HepG2 (cell line): ENCODE measurements around the gene TOP2A. TPM values are rescaled to one million over a fixed set of nuclear protein-coding genes. Genes with fewer than 3 reads are reported as not detected.
A peak's percentile ranks its signal among the peaks of the same experiment; 100 is the strongest.

Experiments
- ATAC-seq: fragments of 200-7000 bp; cut with Tn5 transposase; 3 replicates; pipeline ENCODE4 v1.9.1; 2020; ENCODE audit warnings: mild to moderate bottlenecking, moderate library complexity
- BruUV-seq: library from RNA; stranded (reverse); fragments of 400-500 nt; replicated peaks from 2 replicates; lab custom pipeline; 2021; lab: Mats Ljungman, UMichigan
- CTCF ChIA-PET: fragments of 300-600 bp; formaldehyde crosslinking; extraction: SDS; loops from one replicate; lab custom pipeline; 2021; ENCODE audit warnings: low total read pairs, inconsistent platforms, low intra/inter-chr PET ratio; lab: Yijun Ruan, JAX
- POLR2A ChIA-PET: fragments of 350-600 bp; sonication (Branson Sonifier 250); formaldehyde crosslinking; loops from one replicate; lab custom pipeline; 2020; ENCODE audit warnings: antibody characterized with exemption, inconsistent platforms; lab: Yijun Ruan, JAX
- DNase-seq: peaks from one replicate; pipeline ENCODE4 v3.0.0-alpha.2; 2015; ENCODE audit warnings: low spot score
- FAIRE-seq: peaks from 3 replicates; lab custom pipeline; 2011; peaks lifted over from hg19 to GRCh38; lab: Jason Lieb, UNC
- H2AFZ ChIP-seq: one replicate; pipeline ENCODE4 v1.6.1; 2011; ENCODE audit warnings: low read length, inconsistent platforms
- H3K27ac ChIP-seq: fragments of 300-600 bp; 3 replicates; pipeline ENCODE4 v1.8.0; 2011; ENCODE audit warnings: mixed run types, mild to moderate bottlenecking, mixed read lengths, low read length, inconsistent platforms; ENCODE audit not compliant: insufficient read depth; ENCODE audit errors: extremely low read length
- H3K27me3 ChIP-seq, 2 experiments: fragments of 200-600 bp in 1 of 2; 2 replicates in 1 of 2; 3 replicates in 1 of 2; pipeline versions ENCODE4 v1.6.0 to v1.8.0; 2011; ENCODE audit warnings: low read length in 2 of 2, mild to moderate bottlenecking in 2 of 2, moderate library complexity in 2 of 2, inconsistent platforms in 1 of 2; ENCODE audit not compliant: insufficient read depth in 2 of 2, control insufficient read depth in 1 of 2
- H3K36me3 ChIP-seq, 2 experiments: fragments of 200-600 bp in 1 of 2; replicated peaks in 1 of 2; 2 replicates in 1 of 2; 3 replicates in 1 of 2; pipeline versions ENCODE4 v1.5.1 to v1.8.0; 2011; ENCODE audit warnings: low read length in 2 of 2, inconsistent platforms in 1 of 2; ENCODE audit not compliant: insufficient read depth in 2 of 2, control insufficient read depth in 1 of 2
- H3K4me1 ChIP-seq: 2 replicates; pipeline ENCODE4 v1.5.1; 2012; ENCODE audit warnings: low read length, inconsistent platforms; ENCODE audit not compliant: insufficient read depth
- H3K4me2 ChIP-seq: 2 replicates; pipeline ENCODE4 v1.6.0; 2011; ENCODE audit warnings: low read depth, low read length, inconsistent platforms
- H3K4me3 ChIP-seq, 3 experiments: fragments of 200-600 bp in 1 of 3; sonication (generic), shearing (Covaris generic) in 1 of 3; replicated peaks in 1 of 3; 2 replicates each; pipeline ENCODE4 v1.5.1; 2011 to 2016; ENCODE audit warnings: low read length in 3 of 3, inconsistent platforms in 2 of 3, low read depth in 2 of 3, mild to moderate bottlenecking in 2 of 3, control low read depth in 1 of 3, mixed read lengths in 1 of 3; ENCODE audit not compliant: insufficient read depth in 1 of 3
- H3K79me2 ChIP-seq: one replicate; pipeline ENCODE4 v1.6.1; 2011; ENCODE audit warnings: low read length, inconsistent platforms; ENCODE audit not compliant: insufficient read depth
- H3K9ac ChIP-seq: 2 replicates; pipeline ENCODE4 v1.6.0; 2011; ENCODE audit warnings: mild to moderate bottlenecking, low read depth, low read length, inconsistent platforms; ENCODE audit not compliant: insufficient read depth
- H3K9me3 ChIP-seq: 2 replicates; pipeline ENCODE4 v1.5.1; 2012; ENCODE audit warnings: mild to moderate bottlenecking, low read length
- H4K20me1 ChIP-seq: 2 replicates; pipeline ENCODE4 v1.6.0; 2011; ENCODE audit warnings: inconsistent platforms, mild to moderate bottlenecking, low read length, moderate library complexity; ENCODE audit not compliant: insufficient read depth
- FOXK1 ChIP-seq: sonication (generic); formaldehyde crosslinking; IDR thresholded peaks from 2 replicates; pipeline ENCODE4 v1.4.0; 2020; ENCODE audit warnings: low read depth, missing genetic modification reagents, borderline replicate concordance
- HMG20B ChIP-seq: conservative IDR thresholded peaks from 2 replicates; pipeline ENCODE4 v1.6.1; 2016; ENCODE audit warnings: missing genetic modification reagents, missing compliant biosample characterization
- NFATC3 ChIP-seq: sonication (generic); formaldehyde crosslinking; IDR thresholded peaks from 2 replicates; pipeline ENCODE4 v1.5.1; 2020; ENCODE audit warnings: mild to moderate bottlenecking, missing genetic modification reagents
- NKX3-1 ChIP-seq: sonication (generic); formaldehyde crosslinking; IDR thresholded peaks from 2 replicates; pipeline ENCODE4 v1.5.0; 2020; ENCODE audit warnings: missing genetic modification reagents
- RBM22 ChIP-seq: fragments of 200-400 bp; formaldehyde crosslinking; optimal IDR thresholded peaks from 2 replicates; pipeline ENCODE3; 2017; ENCODE audit warnings: mild to moderate bottlenecking, low read length, moderate library complexity
- SAFB2 ChIP-seq: sonication (generic); formaldehyde crosslinking; IDR thresholded peaks from 2 replicates; pipeline ENCODE4 v1.5.1; 2020; ENCODE audit warnings: missing genetic modification reagents, low read depth, mild to moderate bottlenecking, borderline replicate concordance
- SALL2 ChIP-seq: sonication (generic); formaldehyde crosslinking; IDR thresholded peaks from 2 replicates; pipeline ENCODE4 v1.8.1; 2023; ENCODE audit warnings: mild to moderate bottlenecking, missing genetic modification reagents, inconsistent platforms
- ZNF34 ChIP-seq: sonication (generic); formaldehyde crosslinking; IDR thresholded peaks from 2 replicates; pipeline ENCODE4 v1.4.0; 2020; ENCODE audit warnings: mild to moderate bottlenecking, missing genetic modification reagents, borderline replicate concordance
- ZNF564 ChIP-seq: sonication (generic); formaldehyde crosslinking; IDR thresholded peaks from 2 replicates; pipeline ENCODE4 v1.8.1; 2023; ENCODE audit warnings: mild to moderate bottlenecking, missing genetic modification reagents
- ZSCAN12 ChIP-seq: sonication (generic); formaldehyde crosslinking; IDR thresholded peaks from 2 replicates; pipeline ENCODE4 v1.9.0; 2021; ENCODE audit warnings: mild to moderate bottlenecking, missing genetic modification reagents
- WGBS: methylation state at CpG from one replicate; pipeline ENCODE4 v1.1.6; 2017; ENCODE audit warnings: low lambda C conversion rate; 5-methylcytosine and 5-hydroxymethylcytosine counted together
- in situ Hi-C: cut with HindIII; loops from 2 replicates; pipeline ENCODE4 v1.10.0; 2017; ENCODE audit warnings: low pct_unique_long_range_greater_than_20kb; ENCODE audit not compliant: extremely low pct_ligation_motif_present
- intact Hi-C: fragments of 100-400 bp; cut with micrococcal nuclease; formaldehyde crosslinking; loops from one replicate; pipeline ENCODE4 v1.10.0; 2022; ENCODE audit not compliant: unreplicated experiment
- polyA plus RNA-seq, 8 experiments: library from polyadenylated mRNA; depleted of rRNA in 3 of 8; stranded (reverse) in 7 of 8; unstranded in 1 of 8; fragments of >200 nt; fragmentation: Illumina TruSeq in 4 of 8; extraction: Trizol in 4 of 8; gene quantifications; 2 replicates each; pipeline versions ENCODE4 v1.2.1 to v1.2.3, GENCODE V29; 2011 to 2016; ENCODE audit warnings: low read depth in 4 of 8, missing spikeins in 1 of 8, mixed read lengths in 1 of 8; ENCODE audit not compliant: insufficient read depth in 1 of 8
- total RNA-seq, 5 experiments: library from RNA; depleted of rRNA; stranded (reverse); fragments of >200 nt; fragmentation: Illumina TruSeq; extraction: Trizol; gene quantifications; 2 replicates each; pipeline ENCODE4 v1.2.3, GENCODE V29; 2016; ENCODE audit warnings: low read depth in 1 of 5
- TF ChIP-seq, protein P1 (sequence below): sonication (generic); formaldehyde crosslinking; IDR thresholded peaks from 2 replicates; pipeline ENCODE4 v1.4.0; 2020; ENCODE audit warnings: mild to moderate bottlenecking, missing genetic modification reagents
- TF ChIP-seq, protein P2 (sequence below): sonication (generic); formaldehyde crosslinking; conservative IDR thresholded peaks from 2 replicates; pipeline ENCODE4 v1.4.0; 2020; ENCODE audit warnings: missing genetic modification reagents
- TF ChIP-seq, protein P3 (sequence below): sonication (generic); formaldehyde crosslinking; IDR thresholded peaks from 2 replicates; pipeline ENCODE4 v1.5.0; 2020; ENCODE audit warnings: mild to moderate bottlenecking, missing genetic modification reagents, borderline replicate concordance

Gene TOP2A
- total and polyA plus RNA-seq, 2 of the 13 experiments (the other 11 are each of a cell fraction or from before 2014, with no cell fraction given): 108 to 327 TPM

DNA sequence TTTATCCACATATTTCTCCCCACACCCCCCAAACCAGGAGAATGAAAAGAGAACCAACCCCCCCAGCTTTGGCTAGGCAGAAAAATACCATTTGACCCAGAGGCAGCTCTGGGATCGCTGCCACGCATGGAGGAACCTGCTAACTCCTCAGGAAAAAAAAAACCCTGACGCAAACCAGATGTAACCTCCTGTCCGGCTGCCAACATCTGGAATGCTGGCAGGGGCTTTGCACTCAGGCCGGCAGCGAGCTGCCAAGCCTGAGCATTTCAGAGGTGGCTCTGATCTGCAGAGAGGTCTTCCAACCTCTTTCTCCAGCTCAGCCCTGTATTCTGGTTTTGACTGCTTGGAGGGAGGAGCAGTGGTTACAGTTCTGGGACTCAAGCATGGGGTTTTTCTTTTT is 33.7 kb upstream of the TOP2A start:
- DNase-seq (no peak), ATAC-seq (no peak), FAIRE-seq (no peak)
- no TSS peak for BruUV-seq
- POLR2A ChIA-PET: interaction anchor here (0.7 kb wide), 1 partner anchor 8 kb away, joined by 3 read pairs; the partner anchor contains the start of gene IGFBP4
- intact Hi-C loops (no loop called here), in situ Hi-C loops (no loop called here)
- no peaks in the 10 kb centered on the region for H3K27me3 ChIP-seq
- no peak overlapping the region for H3K4me2 ChIP-seq
- H4K20me1 ChIP-seq: no peaks in the 10 kb centered on the region
- H3K36me3 ChIP-seq: peaks cover 0 to 8% of the 10 kb centered on the region in 2 experiments; a peak in 3 of 5 replicates
- no peaks in the 10 kb centered on the region for H3K79me2 ChIP-seq
- H3K9ac ChIP-seq: no peak overlapping the region
- TF ChIP-seq ZNF34 (CRISPR knock-in tag): no peak
- no peak for TF ChIP-seq SALL2 (CRISPR knock-in tag)
- no peak for TF ChIP-seq HMG20B (CRISPR knock-in tag)
- no peak for TF ChIP-seq SAFB2 (CRISPR knock-in tag)
- TF ChIP-seq ZNF564: no peak
- no peak overlapping the region for H3K27ac ChIP-seq
- no peak overlapping the region for H2AFZ ChIP-seq
- CTCF ChIA-PET: interaction anchor here (2.6 kb wide), 1 partner anchor 10 kb away, joined by 15 read pairs; no protein-coding TSS in a partner anchor
- H3K4me3 ChIP-seq: no peak overlapping the region
- WGBS: 97% methylated on average over 6 of the region's 6 CpGs
- H3K9me3 ChIP-seq: no peaks in the 10 kb centered on the region
- peaks cover 39% of the 10 kb centered on the region for H3K4me1 ChIP-seq

DNA sequence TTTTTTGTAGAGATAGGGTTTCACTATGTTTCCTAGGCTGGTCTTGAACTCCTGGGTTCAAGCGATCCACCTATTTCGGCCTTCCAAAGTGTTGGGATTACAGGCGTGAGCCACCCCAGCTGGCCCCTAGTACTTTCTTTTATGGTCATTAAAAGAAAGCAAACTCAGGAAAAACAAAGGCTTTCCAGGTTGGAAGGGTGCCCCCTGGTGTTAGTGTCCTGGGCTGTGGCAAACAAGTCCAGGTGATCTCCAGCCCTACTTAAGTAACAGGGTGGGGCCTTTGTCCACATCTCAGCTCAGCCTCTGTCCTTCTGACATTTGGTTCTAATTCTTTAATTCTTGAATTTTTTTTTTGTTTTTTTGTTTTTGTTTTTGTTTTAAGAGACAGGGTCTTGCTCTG is 32.5 kb upstream of the TOP2A start:
- DNase-seq (peak; percentile 54), FAIRE-seq (peak; percentile 57), ATAC-seq (no peak)
- CTCF ChIA-PET: interaction anchor here (1.0 to 2.6 kb wide), 2 partner anchors 9 to 92 kb away, joined by 3 to 15 read pairs; no protein-coding TSS in a partner anchor
- Histone ChIP-seq H3K27ac (no peak overlapping the region), H3K4me2 (peak overlapping the region; percentile 5; the same call in 1 of the 2 replicates), H3K79me2 (no peaks in the 10 kb centered on the region), H3K9ac (no peak overlapping the region), H3K9me3 (no peaks in the 10 kb centered on the region), H3K4me3 (no peak overlapping the region), H3K4me1 (peaks cover 51% of the 10 kb centered on the region), H3K27me3 (no peaks in the 10 kb centered on the region), H2AFZ (no peak overlapping the region), H3K36me3 (peaks cover 0 to 7% of the 10 kb centered on the region in 2 experiments; a peak in 3 of 5 replicates), H4K20me1 (no peaks in the 10 kb centered on the region)
- 72% methylated on average over 3 of the region's 3 CpGs for WGBS
- POLR2A ChIA-PET: interaction anchor here (0.7 to 2.1 kb wide), 2 partner anchors 13 to 1238 kb away, joined by 3 to 5 read pairs; partner anchors contain the start of gene EIF1
- BruUV-seq: no TSS peak
- intact Hi-C loops: loop anchor here (1.0 kb wide), 1 partner anchor 9 kb away; no protein-coding TSS in a partner anchor
- in situ Hi-C loops: no loop called here
- TF ChIP-seq FOXK1 (CRISPR knock-in tag) (0 out of 2 replicates have a peak, but pooled peaks have one; percentile 29), NKX3-1 (CRISPR knock-in tag) (no peak), NFATC3 (CRISPR knock-in tag) (no peak), ZSCAN12 (no peak), RBM22 (no peak)
- TF ChIP-seq, protein P1, sequence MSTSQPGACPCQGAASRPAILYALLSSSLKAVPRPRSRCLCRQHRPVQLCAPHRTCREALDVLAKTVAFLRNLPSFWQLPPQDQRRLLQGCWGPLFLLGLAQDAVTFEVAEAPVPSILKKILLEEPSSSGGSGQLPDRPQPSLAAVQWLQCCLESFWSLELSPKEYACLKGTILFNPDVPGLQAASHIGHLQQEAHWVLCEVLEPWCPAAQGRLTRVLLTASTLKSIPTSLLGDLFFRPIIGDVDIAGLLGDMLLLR (CRISPR knock-in tag): no peak
- TF ChIP-seq, protein P2, sequence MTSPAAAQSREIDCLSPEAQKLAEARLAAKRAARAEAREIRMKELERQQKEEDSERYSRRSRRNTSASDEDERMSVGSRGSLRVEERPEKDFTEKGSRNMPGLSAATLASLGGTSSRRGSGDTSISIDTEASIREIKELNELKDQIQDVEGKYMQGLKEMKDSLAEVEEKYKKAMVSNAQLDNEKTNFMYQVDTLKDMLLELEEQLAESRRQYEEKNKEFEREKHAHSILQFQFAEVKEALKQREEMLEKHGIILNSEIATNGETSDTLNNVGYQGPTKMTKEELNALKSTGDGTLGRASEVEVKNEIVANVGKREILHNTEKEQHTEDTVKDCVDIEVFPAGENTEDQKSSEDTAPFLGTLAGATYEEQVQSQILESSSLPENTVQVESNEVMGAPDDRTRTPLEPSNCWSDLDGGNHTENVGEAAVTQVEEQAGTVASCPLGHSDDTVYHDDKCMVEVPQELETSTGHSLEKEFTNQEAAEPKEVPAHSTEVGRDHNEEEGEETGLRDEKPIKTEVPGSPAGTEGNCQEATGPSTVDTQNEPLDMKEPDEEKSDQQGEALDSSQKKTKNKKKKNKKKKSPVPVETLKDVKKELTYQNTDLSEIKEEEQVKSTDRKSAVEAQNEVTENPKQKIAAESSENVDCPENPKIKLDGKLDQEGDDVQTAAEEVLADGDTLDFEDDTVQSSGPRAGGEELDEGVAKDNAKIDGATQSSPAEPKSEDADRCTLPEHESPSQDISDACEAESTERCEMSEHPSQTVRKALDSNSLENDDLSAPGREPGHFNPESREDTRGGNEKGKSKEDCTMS: no peak
- TF ChIP-seq, protein P3, sequence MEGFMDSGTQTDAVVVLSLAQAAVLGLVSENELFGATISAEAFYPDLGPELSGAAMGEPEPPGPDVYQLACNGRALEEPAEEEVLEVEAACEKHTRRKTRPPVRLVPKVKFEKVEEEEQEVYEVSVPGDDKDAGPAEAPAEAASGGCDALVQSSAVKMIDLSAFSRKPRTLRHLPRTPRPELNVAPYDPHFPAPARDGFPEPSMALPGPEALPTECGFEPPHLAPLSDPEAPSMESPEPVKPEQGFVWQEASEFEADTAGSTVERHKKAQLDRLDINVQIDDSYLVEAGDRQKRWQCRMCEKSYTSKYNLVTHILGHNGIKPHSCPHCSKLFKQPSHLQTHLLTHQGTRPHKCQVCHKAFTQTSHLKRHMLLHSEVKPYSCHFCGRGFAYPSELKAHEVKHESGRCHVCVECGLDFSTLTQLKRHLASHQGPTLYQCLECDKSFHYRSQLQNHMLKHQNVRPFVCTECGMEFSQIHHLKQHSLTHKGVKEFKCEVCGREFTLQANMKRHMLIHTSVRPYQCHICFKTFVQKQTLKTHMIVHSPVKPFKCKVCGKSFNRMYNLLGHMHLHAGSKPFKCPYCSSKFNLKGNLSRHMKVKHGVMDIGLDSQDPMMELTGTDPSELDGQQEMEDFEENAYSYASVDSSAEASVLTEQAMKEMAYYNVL: no peak
